ENCODE results near the gene GPATCH8.

GPATCH8 gene

DNA sequence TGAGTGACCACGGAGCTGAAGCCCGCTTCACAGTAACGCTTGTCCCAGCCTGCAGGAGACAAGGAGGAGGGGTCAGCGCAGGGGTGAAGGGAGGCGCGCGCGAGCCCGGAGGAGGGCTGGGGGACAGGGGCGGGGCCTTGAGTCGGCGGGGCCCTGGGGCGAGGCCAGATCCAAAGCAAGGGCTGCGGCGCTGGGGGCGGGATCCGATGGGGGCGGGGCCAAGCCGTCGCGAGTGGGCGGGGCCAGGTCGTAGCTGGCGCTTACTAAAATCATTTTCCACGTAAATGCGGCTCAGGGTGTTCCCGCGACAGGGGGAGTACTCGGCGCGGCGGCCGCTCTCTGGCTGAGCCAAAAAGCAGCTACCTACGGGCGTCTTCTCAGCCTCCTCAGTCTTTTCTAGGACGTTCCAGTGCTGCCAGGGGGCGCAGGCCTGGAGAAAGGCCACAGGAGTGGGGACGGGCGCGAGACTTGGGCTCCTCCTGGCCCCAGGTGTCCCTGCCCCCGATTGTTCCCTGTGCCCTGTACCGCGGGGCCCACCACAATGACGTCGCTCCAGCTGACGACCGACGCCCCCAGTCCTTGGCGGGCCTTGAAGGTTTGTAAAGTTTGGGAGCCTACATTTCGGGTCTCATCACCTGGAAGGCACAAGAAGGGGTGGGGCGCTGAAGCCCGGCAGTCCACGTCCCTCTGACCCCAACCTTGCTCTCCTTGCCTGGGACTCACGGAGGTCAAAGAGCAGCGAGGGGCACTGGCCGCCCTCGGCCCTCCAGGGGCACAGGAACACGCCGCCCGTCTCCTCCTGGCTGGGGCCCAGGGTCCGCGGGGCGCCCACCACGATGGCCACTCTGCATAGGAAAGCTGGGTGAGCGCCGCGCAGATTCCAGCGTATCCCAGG is 117.7 kb downstream of the GPATCH8 start (continued):
- TF ChIP-seq ISL1 (CRISPR knock-in tag; IDR thresholded peaks at IDR 0.05) (no peak), ZNF8 (CRISPR knock-in tag; IDR thresholded peaks at IDR 0.05) (no peak)

DNA sequence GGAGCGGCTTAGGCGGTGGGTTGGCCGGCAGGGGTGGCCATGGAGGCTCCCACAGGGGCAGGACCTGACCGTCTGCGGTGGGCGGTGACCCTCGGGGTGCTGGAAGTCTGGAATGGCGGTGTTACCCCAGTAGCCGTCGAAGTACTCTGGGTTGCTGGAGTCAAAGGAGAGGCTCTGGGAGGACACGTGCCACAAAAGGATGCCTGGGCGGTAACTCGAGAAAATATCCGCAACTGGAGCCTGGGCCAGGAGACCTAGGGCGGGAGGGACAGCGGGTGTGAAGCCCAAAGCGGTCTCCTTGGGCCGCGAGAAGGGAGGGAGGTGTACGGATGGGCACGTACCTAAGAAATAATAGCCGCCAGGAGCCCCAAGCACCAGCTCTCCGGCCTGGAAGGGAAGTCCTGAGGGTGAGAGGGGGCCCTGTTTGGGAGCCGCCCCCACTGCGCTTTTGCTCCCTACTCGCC is 118.4 kb downstream of the GPATCH8 start:
- TF ChIP-seq, protein P1, sequence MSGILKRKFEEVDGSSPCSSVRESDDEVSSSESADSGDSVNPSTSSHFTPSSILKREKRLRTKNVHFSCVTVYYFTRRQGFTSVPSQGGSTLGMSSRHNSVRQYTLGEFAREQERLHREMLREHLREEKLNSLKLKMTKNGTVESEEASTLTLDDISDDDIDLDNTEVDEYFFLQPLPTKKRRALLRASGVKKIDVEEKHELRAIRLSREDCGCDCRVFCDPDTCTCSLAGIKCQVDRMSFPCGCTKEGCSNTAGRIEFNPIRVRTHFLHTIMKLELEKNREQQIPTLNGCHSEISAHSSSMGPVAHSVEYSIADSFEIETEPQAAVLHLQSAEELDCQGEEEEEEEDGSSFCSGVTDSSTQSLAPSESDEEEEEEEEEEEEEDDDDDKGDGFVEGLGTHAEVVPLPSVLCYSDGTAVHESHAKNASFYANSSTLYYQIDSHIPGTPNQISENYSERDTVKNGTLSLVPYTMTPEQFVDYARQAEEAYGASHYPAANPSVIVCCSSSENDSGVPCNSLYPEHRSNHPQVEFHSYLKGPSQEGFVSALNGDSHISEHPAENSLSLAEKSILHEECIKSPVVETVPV (CRISPR knock-in tag; IDR thresholded peaks at IDR 0.05), result no peak
- TF ChIP-seq ARNTL (CRISPR knock-in tag; IDR thresholded peaks at IDR 0.05; ENCODE audit: borderline replicate concordance, low read depth) (no peak), OSR1 (CRISPR knock-in tag; IDR thresholded peaks at IDR 0.05) (no peak), ISL1 (CRISPR knock-in tag; IDR thresholded peaks at IDR 0.05) (no peak), ZFP3 (CRISPR knock-in tag; IDR thresholded peaks at IDR 0.05) (no peak), ZNF565 (CRISPR knock-in tag; conservative IDR thresholded peaks at IDR 0.05; ENCODE audit: low read depth) (no peak), ZNF70 (CRISPR knock-in tag; IDR thresholded peaks at IDR 0.05) (no peak), SNAI2 (CRISPR knock-in tag; IDR thresholded peaks at IDR 0.05) (no peak), ESRRG (CRISPR knock-in tag; IDR thresholded peaks at IDR 0.05) (no peak), RARB (CRISPR knock-in tag; IDR thresholded peaks at IDR 0.05) (no peak), PPARA (CRISPR knock-in tag; IDR thresholded peaks at IDR 0.05; ENCODE audit: borderline replicate concordance) (no peak)
- TF ChIP-seq, protein P2, sequence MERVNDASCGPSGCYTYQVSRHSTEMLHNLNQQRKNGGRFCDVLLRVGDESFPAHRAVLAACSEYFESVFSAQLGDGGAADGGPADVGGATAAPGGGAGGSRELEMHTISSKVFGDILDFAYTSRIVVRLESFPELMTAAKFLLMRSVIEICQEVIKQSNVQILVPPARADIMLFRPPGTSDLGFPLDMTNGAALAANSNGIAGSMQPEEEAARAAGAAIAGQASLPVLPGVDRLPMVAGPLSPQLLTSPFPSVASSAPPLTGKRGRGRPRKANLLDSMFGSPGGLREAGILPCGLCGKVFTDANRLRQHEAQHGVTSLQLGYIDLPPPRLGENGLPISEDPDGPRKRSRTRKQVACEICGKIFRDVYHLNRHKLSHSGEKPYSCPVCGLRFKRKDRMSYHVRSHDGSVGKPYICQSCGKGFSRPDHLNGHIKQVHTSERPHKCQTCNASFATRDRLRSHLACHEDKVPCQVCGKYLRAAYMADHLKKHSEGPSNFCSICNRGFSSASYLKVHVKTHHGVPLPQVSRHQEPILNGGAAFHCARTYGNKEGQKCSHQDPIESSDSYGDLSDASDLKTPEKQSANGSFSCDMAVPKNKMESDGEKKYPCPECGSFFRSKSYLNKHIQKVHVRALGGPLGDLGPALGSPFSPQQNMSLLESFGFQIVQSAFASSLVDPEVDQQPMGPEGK (CRISPR knock-in tag; IDR thresholded peaks at IDR 0.05; ENCODE audit: borderline replicate concordance), result no peak
- TF ChIP-seq, protein P3, sequence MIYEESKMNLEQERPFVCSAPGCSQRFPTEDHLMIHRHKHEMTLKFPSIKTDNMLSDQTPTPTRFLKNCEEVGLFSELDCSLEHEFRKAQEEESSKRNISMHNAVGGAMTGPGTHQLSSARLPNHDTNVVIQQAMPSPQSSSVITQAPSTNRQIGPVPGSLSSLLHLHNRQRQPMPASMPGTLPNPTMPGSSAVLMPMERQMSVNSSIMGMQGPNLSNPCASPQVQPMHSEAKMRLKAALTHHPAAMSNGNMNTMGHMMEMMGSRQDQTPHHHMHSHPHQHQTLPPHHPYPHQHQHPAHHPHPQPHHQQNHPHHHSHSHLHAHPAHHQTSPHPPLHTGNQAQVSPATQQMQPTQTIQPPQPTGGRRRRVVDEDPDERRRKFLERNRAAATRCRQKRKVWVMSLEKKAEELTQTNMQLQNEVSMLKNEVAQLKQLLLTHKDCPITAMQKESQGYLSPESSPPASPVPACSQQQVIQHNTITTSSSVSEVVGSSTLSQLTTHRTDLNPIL (CRISPR knock-in tag; IDR thresholded peaks at IDR 0.05; ENCODE audit: low read depth), result no peak
- TF ChIP-seq, protein P4, sequence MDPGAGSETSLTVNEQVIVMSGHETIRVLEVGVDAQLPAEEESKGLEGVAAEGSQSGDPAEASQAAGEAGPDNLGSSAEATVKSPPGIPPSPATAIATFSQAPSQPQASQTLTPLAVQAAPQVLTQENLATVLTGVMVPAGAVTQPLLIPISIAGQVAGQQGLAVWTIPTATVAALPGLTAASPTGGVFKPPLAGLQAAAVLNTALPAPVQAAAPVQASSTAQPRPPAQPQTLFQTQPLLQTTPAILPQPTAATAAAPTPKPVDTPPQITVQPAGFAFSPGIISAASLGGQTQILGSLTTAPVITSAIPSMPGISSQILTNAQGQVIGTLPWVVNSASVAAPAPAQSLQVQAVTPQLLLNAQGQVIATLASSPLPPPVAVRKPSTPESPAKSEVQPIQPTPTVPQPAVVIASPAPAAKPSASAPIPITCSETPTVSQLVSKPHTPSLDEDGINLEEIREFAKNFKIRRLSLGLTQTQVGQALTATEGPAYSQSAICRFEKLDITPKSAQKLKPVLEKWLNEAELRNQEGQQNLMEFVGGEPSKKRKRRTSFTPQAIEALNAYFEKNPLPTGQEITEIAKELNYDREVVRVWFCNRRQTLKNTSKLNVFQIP (CRISPR knock-in tag; IDR thresholded peaks at IDR 0.05; ENCODE audit: borderline replicate concordance, low read depth), result no peak
- TF ChIP-seq, protein P5, sequence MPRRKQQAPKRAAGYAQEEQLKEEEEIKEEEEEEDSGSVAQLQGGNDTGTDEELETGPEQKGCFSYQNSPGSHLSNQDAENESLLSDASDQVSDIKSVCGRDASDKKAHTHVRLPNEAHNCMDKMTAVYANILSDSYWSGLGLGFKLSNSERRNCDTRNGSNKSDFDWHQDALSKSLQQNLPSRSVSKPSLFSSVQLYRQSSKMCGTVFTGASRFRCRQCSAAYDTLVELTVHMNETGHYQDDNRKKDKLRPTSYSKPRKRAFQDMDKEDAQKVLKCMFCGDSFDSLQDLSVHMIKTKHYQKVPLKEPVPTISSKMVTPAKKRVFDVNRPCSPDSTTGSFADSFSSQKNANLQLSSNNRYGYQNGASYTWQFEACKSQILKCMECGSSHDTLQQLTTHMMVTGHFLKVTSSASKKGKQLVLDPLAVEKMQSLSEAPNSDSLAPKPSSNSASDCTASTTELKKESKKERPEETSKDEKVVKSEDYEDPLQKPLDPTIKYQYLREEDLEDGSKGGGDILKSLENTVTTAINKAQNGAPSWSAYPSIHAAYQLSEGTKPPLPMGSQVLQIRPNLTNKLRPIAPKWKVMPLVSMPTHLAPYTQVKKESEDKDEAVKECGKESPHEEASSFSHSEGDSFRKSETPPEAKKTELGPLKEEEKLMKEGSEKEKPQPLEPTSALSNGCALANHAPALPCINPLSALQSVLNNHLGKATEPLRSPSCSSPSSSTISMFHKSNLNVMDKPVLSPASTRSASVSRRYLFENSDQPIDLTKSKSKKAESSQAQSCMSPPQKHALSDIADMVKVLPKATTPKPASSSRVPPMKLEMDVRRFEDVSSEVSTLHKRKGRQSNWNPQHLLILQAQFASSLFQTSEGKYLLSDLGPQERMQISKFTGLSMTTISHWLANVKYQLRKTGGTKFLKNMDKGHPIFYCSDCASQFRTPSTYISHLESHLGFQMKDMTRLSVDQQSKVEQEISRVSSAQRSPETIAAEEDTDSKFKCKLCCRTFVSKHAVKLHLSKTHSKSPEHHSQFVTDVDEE (CRISPR knock-in tag; IDR thresholded peaks at IDR 0.05), result no peak
- no peak for ATAC-seq

DNA sequence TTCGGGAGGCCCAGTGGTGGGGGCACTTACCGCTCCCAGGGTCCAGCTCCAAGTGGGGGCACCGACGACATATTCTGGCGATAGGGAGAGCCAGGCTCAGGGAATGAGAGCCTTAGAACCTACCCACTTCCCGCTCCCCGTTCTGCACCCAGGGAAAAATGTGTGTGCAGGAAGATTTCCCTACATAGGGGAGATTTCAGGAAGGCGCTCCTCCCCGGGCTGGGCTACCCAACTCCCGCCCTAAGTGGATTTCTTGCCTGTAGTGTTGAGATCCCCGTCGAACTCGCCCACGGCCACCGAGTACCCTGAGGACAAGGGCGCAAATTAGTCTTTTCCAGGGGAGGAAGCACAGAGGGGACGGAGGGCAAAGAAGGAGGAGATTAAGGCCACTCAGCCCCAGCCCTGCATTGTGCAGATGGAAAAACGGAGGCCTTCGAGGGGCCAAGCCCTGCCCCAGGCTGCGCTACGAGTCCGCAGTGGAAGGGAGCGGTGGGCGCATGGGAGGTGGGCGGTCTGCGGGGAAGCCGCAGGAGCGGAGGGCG is 118.9 kb downstream of the GPATCH8 start:
- TF ChIP-seq, protein P3 (CRISPR knock-in tag; IDR thresholded peaks at IDR 0.05; ENCODE audit: low read depth), result no peak
- TF ChIP-seq ZNF565 (CRISPR knock-in tag; conservative IDR thresholded peaks at IDR 0.05; ENCODE audit: low read depth), result no peak
- no peak for TF ChIP-seq OSR1 (CRISPR knock-in tag; IDR thresholded peaks at IDR 0.05)
- no peak for TF ChIP-seq GLIS3 (CRISPR knock-in tag; IDR thresholded peaks at IDR 0.05)
- TF ChIP-seq TCF4 (CRISPR knock-in tag; IDR thresholded peaks at IDR 0.05; ENCODE audit: borderline replicate concordance), result no peak
- TF ChIP-seq ESRRG (CRISPR knock-in tag; IDR thresholded peaks at IDR 0.05), result no peak
- no peak for TF ChIP-seq CSDC2 (CRISPR knock-in tag; IDR thresholded peaks at IDR 0.05)
- TF ChIP-seq ARNTL (CRISPR knock-in tag; IDR thresholded peaks at IDR 0.05; ENCODE audit: borderline replicate concordance, low read depth), result no peak
- TF ChIP-seq, protein P2 (CRISPR knock-in tag; IDR thresholded peaks at IDR 0.05; ENCODE audit: borderline replicate concordance), result no peak
- TF ChIP-seq TOX (CRISPR knock-in tag; IDR thresholded peaks at IDR 0.05; ENCODE audit: borderline replicate concordance), result no peak
- ATAC-seq, result no peak

All from SK-N-SH treated with all-trans-retinoic acid at 6 μM for 48 hours (cell line).